HepG2 (cell line): ENCODE results near the gene REEP3. TPM values are rescaled to one million over a fixed set of nuclear protein-coding genes. Genes with fewer than 3 reads are reported as not detected.

Source experiments
- CCAR2 ChIP-seq: fragments of 200-400 bp; formaldehyde crosslinking; optimal IDR thresholded peaks from 2 replicates; pipeline ENCODE3; 2018; ENCODE audit warnings: low read depth, mild to moderate bottlenecking, low read length, moderate library complexity
- ETV5 ChIP-seq: IDR thresholded peaks from 2 replicates; pipeline ENCODE4 v1.6.1; 2018; ENCODE audit warnings: missing biosample characterization, missing genetic modification reagents, inconsistent platforms, borderline replicate concordance
- FOXJ3 ChIP-seq: sonication (generic); formaldehyde crosslinking; IDR thresholded peaks from 2 replicates; pipeline ENCODE4 v1.4.0; 2020; ENCODE audit warnings: missing genetic modification reagents, mild to moderate bottlenecking, borderline replicate concordance
- FOXK1 ChIP-seq: sonication (generic); formaldehyde crosslinking; IDR thresholded peaks from 2 replicates; pipeline ENCODE4 v1.4.0; 2020; ENCODE audit warnings: low read depth, missing genetic modification reagents, borderline replicate concordance
- GATAD1 ChIP-seq: IDR thresholded peaks from 2 replicates; pipeline ENCODE4 v1.6.1; 2016; ENCODE audit warnings: missing genetic modification reagents, missing compliant biosample characterization
- HNF4A ChIP-seq: sonication (generic); formaldehyde crosslinking; IDR thresholded peaks from 2 replicates; pipeline ENCODE4 v1.4.0; 2020; ENCODE audit warnings: missing genetic modification reagents
- HOXA9 ChIP-seq: sonication (generic); formaldehyde crosslinking; IDR thresholded peaks from 2 replicates; pipeline ENCODE4 v1.8.1; 2022; ENCODE audit warnings: missing genetic modification reagents, mild to moderate bottlenecking, moderate library complexity, borderline replicate concordance
- NFYB ChIP-seq: sonication (generic); formaldehyde crosslinking; IDR thresholded peaks from 2 replicates; pipeline ENCODE4 v1.4.0; 2020; ENCODE audit warnings: missing genetic modification reagents
- NR2F6 ChIP-seq, 2 experiments: IDR thresholded peaks; 2 replicates each; pipeline ENCODE4 v1.6.1; 2016; ENCODE audit warnings: antibody characterized with exemption in 1 of 2, mild to moderate bottlenecking in 1 of 2
- THYN1 ChIP-seq: sonication (generic); formaldehyde crosslinking; IDR thresholded peaks from 2 replicates; pipeline ENCODE4 v1.8.1; 2023; ENCODE audit warnings: low read depth, mild to moderate bottlenecking, moderate library complexity, missing genetic modification reagents, borderline replicate concordance
- ZFP36 ChIP-seq: fragments of 150-350 bp; IDR thresholded peaks from 2 replicates; pipeline ENCODE4 v1.6.1; 2018; ENCODE audit warnings: borderline replicate concordance, low read length, low read depth; ENCODE audit not compliant: partially characterized antibody
- ZIK1 ChIP-seq: sonication (generic); formaldehyde crosslinking; IDR thresholded peaks from 2 replicates; pipeline ENCODE4 v1.5.0; 2020; ENCODE audit warnings: mild to moderate bottlenecking, low read depth, missing genetic modification reagents, borderline replicate concordance
- ZNF180 ChIP-seq: sonication (generic); formaldehyde crosslinking; IDR thresholded peaks from 2 replicates; pipeline ENCODE4 v1.4.0; 2020; ENCODE audit warnings: low read depth, missing genetic modification reagents, borderline replicate concordance
- ZNF230 ChIP-seq: sonication (generic); formaldehyde crosslinking; IDR thresholded peaks from 2 replicates; pipeline ENCODE4 v1.4.0; 2020; ENCODE audit warnings: mild to moderate bottlenecking, missing genetic modification reagents
- ZNF235 ChIP-seq: sonication (generic); formaldehyde crosslinking; IDR thresholded peaks from 2 replicates; pipeline ENCODE4 v1.8.1; 2023; ENCODE audit warnings: mild to moderate bottlenecking, missing genetic modification reagents, borderline replicate concordance
- ZNF292 ChIP-seq: sonication (generic); formaldehyde crosslinking; IDR thresholded peaks from 2 replicates; pipeline ENCODE4 v1.8.1; 2022; ENCODE audit warnings: mild to moderate bottlenecking, low read depth, missing genetic modification reagents, borderline replicate concordance
- ZNF431 ChIP-seq: sonication (generic); formaldehyde crosslinking; IDR thresholded peaks from 2 replicates; pipeline ENCODE4 v1.9.0; 2022; ENCODE audit warnings: missing genetic modification reagents, low read depth, mild to moderate bottlenecking, borderline replicate concordance
- ZNF547 ChIP-seq: sonication (generic); formaldehyde crosslinking; IDR thresholded peaks from 2 replicates; pipeline ENCODE4 v1.5.1; 2020; ENCODE audit warnings: mild to moderate bottlenecking, missing genetic modification reagents
- ZSCAN29 ChIP-seq: sonication (generic); formaldehyde crosslinking; conservative IDR thresholded peaks from 2 replicates; pipeline ENCODE4 v1.4.0; 2020; ENCODE audit warnings: mild to moderate bottlenecking, missing genetic modification reagents
- polyA plus RNA-seq, 8 experiments: library from polyadenylated mRNA; depleted of rRNA in 3 of 8; stranded (reverse) in 7 of 8; unstranded in 1 of 8; fragments of >200 nt; fragmentation: Illumina TruSeq in 4 of 8; extraction: Trizol in 4 of 8; gene quantifications; 2 replicates each; pipeline versions ENCODE4 v1.2.1 to v1.2.3, GENCODE V29; 2011 to 2016; ENCODE audit warnings: low read depth in 4 of 8, missing spikeins in 1 of 8, mixed read lengths in 1 of 8; ENCODE audit not compliant: insufficient read depth in 1 of 8
- total RNA-seq, 5 experiments: library from RNA; depleted of rRNA; stranded (reverse); fragments of >200 nt; fragmentation: Illumina TruSeq; extraction: Trizol; gene quantifications; 2 replicates each; pipeline ENCODE4 v1.2.3, GENCODE V29; 2016; ENCODE audit warnings: low read depth in 1 of 5
- TF ChIP-seq, protein P1 (sequence below): IDR thresholded peaks from 2 replicates; pipeline ENCODE4 v1.6.1; 2018; ENCODE audit warnings: missing genetic modification reagents, mild to moderate bottlenecking, missing compliant biosample characterization
- TF ChIP-seq, protein P2 (sequence below): sonication (generic); formaldehyde crosslinking; IDR thresholded peaks from 2 replicates; pipeline ENCODE4 v1.4.0; 2020; ENCODE audit warnings: missing genetic modification reagents
- TF ChIP-seq, protein P3 (sequence below): IDR thresholded peaks from 2 replicates; pipeline ENCODE4 v1.6.1; 2016; ENCODE audit warnings: missing compliant biosample characterization, missing genetic modification reagents, borderline replicate concordance
- TF ChIP-seq, protein P4 (sequence below): sonication (generic); formaldehyde crosslinking; IDR thresholded peaks from 2 replicates; pipeline ENCODE4 v1.5.0; 2020; ENCODE audit warnings: mild to moderate bottlenecking, missing genetic modification reagents

REEP3 gene
- total and polyA plus RNA-seq, 2 of the 13 experiments (the other 11 are each of a cell fraction or from before 2014, with no cell fraction given): 7.1 to 31.4 TPM

DNA sequence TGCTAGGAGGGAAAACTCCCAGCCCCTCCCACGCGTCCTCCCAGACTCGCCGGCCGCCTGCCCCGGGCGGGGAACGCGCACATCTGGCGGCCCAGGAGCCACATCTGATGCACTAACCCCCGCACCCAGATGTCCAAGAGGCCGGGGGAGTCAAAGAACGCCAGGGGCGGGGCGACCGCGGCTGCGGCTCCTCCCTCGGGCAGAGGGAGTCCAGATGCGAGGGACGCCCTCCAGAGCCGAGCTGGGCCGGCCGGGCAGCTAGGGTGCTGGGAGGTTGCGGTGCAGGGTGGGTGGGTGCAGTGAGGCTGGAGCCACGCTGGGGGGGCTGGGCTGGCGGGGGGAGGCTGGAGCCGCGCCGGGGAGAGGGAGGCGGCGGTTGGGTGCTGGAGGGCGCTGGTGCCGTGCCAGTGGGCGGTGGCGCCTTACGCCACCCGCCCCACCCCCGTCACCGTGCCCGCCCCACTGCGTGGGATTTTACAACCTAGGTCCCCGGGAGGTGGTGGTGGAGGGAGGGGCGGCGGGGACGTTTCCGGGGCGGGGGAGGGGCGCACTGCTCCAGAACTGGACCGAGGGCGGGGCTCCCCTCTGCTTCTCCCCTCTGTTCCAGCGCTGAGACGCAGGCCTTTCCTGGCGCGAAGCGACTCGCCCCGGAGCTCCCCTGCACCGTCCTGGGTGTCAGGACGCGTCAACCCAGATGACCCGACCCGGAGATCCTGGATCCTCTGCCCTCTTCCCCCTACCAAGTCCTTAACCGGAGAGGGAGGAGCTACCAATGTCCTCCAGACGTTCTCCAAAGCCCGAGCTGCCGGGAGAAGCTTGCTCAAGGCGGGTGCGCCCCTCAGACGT, 109.1 kb downstream of the REEP3 start (continued):
- TF ChIP-seq ZNF292 (CRISPR knock-in tag) (no peak), ZNF431 (CRISPR knock-in tag) (no peak), ZNF235 (CRISPR knock-in tag) (no peak), HNF4A (CRISPR knock-in tag) (no peak), FOXK1 (CRISPR knock-in tag) (no peak), FOXJ3 (CRISPR knock-in tag) (no peak; the same call in 1 of the 2 replicates), ETV5 (CRISPR knock-in tag) (peak; percentile 9; the same call in 1 of the 2 replicates), NR2F6 (IDR thresholded peaks at IDR 0.05) (no peak), NR2F6 (CRISPR knock-in tag; IDR thresholded peaks at IDR 0.05) (no peak), ZNF547 (CRISPR knock-in tag) (no peak), NFYB (no peak), ZFP36 (no peak), ZNF180 (CRISPR knock-in tag) (no peak), CCAR2 (no peak), GATAD1 (CRISPR knock-in tag) (no peak), ZIK1 (peak; percentile 6; the same call in 1 of the 2 replicates), ZNF230 (CRISPR knock-in tag) (no peak), HOXA9 (CRISPR knock-in tag) (no peak), THYN1 (CRISPR knock-in tag) (no peak), ZSCAN29 (no peak)
- TF ChIP-seq, protein P1, sequence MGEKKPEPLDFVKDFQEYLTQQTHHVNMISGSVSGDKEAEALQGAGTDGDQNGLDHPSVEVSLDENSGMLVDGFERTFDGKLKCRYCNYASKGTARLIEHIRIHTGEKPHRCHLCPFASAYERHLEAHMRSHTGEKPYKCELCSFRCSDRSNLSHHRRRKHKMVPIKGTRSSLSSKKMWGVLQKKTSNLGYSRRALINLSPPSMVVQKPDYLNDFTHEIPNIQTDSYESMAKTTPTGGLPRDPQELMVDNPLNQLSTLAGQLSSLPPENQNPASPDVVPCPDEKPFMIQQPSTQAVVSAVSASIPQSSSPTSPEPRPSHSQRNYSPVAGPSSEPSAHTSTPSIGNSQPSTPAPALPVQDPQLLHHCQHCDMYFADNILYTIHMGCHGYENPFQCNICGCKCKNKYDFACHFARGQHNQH (CRISPR knock-in tag): no peak
- TF ChIP-seq, protein P2, sequence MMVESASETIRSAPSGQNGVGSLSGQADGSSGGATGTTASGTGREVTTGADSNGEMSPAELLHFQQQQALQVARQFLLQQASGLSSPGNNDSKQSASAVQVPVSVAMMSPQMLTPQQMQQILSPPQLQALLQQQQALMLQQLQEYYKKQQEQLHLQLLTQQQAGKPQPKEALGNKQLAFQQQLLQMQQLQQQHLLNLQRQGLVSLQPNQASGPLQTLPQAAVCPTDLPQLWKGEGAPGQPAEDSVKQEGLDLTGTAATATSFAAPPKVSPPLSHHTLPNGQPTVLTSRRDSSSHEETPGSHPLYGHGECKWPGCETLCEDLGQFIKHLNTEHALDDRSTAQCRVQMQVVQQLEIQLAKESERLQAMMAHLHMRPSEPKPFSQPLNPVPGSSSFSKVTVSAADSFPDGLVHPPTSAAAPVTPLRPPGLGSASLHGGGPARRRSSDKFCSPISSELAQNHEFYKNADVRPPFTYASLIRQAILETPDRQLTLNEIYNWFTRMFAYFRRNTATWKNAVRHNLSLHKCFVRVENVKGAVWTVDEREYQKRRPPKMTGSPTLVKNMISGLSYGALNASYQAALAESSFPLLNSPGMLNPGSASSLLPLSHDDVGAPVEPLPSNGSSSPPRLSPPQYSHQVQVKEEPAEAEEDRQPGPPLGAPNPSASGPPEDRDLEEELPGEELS (CRISPR knock-in tag): no peak
- TF ChIP-seq, protein P3, sequence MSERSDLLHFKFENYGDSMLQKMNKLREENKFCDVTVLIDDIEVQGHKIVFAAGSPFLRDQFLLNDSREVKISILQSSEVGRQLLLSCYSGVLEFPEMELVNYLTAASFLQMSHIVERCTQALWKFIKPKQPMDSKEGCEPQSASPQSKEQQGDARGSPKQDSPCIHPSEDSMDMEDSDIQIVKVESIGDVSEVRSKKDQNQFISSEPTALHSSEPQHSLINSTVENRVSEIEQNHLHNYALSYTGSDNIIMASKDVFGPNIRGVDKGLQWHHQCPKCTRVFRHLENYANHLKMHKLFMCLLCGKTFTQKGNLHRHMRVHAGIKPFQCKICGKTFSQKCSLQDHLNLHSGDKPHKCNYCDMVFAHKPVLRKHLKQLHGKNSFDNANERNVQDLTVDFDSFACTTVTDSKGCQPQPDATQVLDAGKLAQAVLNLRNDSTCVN (CRISPR knock-in tag): no peak
- TF ChIP-seq, protein P4, sequence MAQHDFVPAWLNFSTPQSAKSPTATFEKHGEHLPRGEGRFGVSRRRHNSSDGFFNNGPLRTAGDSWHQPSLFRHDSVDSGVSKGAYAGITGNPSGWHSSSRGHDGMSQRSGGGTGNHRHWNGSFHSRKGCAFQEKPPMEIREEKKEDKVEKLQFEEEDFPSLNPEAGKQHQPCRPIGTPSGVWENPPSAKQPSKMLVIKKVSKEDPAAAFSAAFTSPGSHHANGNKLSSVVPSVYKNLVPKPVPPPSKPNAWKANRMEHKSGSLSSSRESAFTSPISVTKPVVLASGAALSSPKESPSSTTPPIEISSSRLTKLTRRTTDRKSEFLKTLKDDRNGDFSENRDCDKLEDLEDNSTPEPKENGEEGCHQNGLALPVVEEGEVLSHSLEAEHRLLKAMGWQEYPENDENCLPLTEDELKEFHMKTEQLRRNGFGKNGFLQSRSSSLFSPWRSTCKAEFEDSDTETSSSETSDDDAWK: no peak
